HG02610 (cell line): ENCODE measurements around the gene JPH3.

Experiments used
- ATAC-seq: cut with Tn5 transposase; IDR thresholded peaks from one replicate; pipeline ENCODE4 v1.9.1; 2021; ENCODE audit warnings: mild to moderate bottlenecking, moderate library complexity; ENCODE audit not compliant: unreplicated experiment

The JPH3 gene

GRCh38 chr16:87598431-87598830 lies 3.9 kb upstream of the JPH3 start:
- no peak for ATAC-seq

DNA sequence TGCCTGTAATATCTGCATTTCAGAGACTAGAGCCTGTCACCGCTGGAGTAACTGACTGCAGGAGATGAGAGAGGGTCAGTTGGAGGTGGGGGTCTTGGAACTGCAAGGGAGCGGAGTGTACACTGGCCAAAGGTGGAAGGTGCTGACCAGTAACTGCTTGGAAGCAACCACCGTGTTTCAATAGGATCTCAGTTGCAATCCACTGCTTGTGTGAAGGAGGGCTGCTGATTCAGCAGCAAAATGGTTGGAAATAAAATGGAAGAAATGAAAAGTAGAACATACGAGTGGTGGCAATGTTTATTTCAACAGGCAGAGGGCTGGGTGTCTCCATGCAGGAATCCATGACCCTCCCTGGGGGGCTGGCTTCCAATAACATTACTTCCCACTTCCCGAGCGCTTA lies 2.1 kb upstream of the JPH3 start:
- no peak for ATAC-seq

DNA sequence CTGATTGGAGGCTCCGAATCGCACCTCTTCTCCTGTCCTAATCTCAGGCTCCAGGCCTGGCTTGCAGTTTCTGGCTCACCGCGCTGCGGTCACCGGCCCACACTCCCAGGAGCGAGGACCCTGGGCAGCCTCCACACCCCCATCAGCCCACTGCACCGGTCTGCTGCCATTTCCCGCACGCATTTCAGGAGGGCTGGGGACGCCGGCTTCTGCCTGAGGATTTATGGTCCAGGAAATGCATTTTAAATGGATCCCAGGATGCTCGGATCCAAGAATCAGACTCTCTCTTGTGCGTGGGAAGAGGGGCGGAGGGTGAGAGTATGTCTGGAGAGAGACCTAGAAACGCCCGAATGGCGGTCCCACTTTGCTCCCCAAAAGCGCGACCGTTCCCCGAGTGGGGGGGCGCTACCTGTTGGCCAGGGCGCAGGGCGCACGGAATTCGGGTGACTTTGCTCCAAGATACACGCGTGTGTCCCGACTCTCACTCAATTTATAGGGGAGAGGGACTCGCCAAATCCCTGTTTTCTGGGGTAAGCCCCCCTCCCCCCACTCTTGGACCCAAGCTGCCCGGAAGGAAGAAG lies 817 bp upstream of the JPH3 start:
- no peak for ATAC-seq

DNA sequence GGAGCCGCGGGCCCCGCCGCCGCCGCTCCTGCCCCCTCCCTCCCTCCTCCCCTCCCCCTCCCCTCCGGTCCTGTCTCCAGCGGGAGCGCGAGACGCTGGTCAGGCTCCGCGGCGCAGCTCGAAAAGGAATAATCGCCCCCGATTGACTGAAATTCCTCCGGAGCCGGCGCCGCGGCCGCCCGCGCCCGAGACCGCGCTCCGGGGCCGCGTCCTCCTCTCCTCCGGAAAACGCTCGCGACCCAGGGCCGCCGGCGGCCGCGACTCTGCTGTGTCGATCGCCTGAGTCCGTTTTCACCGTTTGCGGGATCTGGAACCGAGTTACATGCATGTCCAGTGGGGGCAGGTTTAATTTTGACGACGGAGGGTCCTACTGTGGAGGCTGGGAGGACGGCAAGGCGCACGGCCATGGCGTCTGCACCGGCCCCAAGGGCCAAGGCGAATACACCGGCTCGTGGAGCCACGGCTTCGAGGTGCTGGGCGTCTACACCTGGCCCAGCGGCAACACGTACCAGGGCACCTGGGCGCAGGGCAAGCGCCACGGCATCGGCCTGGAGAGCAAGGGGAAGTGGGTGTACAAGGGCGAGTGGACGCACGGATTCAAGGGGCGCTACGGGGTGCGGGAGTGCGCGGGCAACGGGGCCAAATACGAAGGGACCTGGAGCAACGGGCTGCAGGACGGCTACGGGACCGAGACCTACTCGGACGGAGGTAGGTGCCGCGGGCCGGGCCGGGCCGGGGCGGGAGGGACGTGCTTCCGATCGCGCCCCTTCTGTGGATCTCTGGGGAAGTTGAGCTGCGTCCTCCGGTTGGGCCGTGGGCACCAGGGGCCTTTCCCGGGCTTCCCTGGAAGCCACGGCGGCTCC lies 744 bp downstream of the JPH3 start:
- ATAC-seq: no peak

GRCh38 chr16:87603684-87604633 lies 1.7 kb downstream of the JPH3 start:
- no peak for ATAC-seq

GRCh38 chr16:87604634-87605111 lies 2.4 kb downstream of the JPH3 start:
- ATAC-seq: no peak

GRCh38 chr16:87607223-87607622 lies 4.9 kb downstream of the JPH3 start:
- no peak for ATAC-seq

GRCh38 chr16:87607871-87608270 lies 5.6 kb downstream of the JPH3 start:
- no peak for ATAC-seq

GRCh38 chr16:87608400-87608985 lies 6.2 kb downstream of the JPH3 start:
- no peak for ATAC-seq

- ATAC-seq: no peak
These were observed 7.7 kb downstream of the JPH3 start for GRCh38 chr16:87610026-87610425.

GRCh38 chr16:87611456-87611855 lies 9.1 kb downstream of the JPH3 start:
- no peak for ATAC-seq

- no peak for ATAC-seq
These were observed 11.7 kb downstream of the JPH3 start for GRCh38 chr16:87613961-87614360.

DNA sequence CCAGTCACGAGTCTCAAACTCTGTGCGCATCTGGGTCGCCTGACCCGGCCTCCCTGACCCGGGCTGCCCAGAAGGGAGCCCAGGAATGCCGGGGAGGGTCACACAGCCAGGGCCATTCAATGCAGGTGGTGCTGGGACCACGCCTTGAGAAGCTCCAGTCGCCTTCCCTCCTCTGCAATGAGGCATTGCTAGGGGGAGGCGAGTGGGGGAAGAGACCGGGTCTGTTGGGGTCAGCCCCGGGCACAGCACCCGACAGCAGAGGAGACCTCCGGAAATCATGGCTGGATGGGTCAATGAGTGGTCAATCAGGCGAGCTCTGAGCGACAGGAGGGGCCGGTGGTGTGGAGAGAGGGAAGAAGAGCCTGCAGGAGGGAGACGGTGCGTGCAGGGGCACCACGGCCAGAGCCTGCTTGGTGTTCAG lies 13.3 kb downstream of the JPH3 start:
- ATAC-seq: no peak

- ATAC-seq: no peak
These were observed 14.2 kb downstream of the JPH3 start for GRCh38 chr16:87616556-87616955.

- no peak for ATAC-seq
These were observed 15.9 kb downstream of the JPH3 start for GRCh38 chr16:87618216-87618615.

DNA sequence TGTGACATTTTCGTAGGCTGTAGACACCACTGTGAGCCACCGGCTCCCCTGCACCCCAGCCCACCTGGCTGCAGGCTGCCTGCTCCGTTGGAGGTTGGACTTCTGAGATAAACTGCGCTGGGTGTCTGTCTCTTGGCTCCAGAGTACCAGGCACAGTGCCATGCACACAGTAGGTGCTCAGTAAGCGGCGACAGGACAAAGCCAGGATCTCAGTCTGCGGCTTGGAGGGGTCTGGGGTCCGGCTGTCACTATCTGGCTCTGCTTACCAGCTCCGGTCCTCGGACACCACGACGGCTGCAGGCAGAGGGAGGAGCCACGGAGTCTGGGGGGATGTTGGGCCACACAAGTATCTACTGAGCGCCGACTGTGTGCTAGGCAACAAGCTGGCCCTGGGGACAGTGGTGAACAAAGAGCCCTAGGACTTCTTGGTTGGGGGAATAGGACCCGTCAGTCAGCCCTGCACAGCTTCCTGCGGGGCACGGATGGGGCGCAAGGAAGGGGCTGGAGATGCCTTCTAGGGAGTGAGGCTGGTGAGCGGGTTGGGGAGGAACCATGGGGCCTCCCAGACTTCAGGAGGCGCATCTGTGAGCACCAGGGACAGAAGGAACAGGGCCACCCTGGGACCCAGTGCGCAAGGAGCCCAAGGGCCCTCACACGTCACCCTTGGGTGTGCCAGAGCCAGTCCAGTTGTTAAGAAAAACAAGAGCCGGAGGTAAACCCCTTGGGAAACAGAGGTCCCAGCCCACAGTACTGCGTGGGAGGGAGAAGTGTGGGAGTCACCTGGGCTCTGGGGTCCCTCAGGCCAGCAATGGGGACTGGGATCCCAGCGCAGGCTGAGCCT lies 17.3 kb downstream of the JPH3 start:
- ATAC-seq: no peak

DNA sequence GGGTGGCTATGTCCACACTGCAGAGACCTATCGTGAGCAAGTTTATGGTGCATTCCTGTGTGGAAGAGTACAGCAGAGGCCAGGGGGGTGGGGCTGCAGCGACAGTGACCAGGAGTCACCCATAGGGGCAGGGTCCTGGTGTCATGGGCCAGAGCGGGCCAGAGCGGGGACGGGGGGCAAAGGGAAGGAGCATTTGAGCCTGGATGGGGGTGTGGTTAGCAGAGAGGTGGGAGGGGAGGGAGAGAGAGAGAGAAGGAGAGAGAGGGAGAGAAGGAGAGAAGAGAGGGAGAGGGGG lies 17.8 kb downstream of the JPH3 start:
- ATAC-seq: no peak

- ATAC-seq: no peak
These were observed 19.2 kb downstream of the JPH3 start for GRCh38 chr16:87621550-87621829.

GRCh38 chr16:87621976-87622713 lies 19.8 kb downstream of the JPH3 start:
- ATAC-seq: no peak
